ENCODE measurements around the gene MT1M.

DNA sequence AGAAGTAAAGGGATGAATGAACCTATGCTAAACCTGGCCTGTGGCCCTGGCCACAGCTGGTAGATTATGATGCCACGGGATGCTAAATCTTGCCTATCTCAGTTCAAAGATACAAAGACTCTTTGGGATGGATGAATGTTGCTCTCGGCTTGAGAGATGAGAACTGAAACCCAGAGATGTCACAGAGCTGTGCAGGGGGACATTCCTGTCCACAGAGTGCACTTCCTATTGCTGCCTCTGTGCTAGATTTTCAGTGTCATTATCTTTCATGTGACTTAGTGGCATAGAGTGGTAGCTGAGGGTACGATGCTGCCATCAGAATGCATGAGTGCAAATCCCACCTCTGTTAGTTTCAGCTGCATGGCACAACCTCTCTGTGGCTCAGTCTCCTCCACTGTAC lies 2.3 kb upstream of the MT1M start:
- TF ChIP-seq CTCF (conservative IDR thresholded peaks at IDR 0.05; ENCODE audit: low read length) (no peak), EZH2phosphoT487 (IDR thresholded peaks at IDR 0.05; ENCODE audit: borderline replicate concordance) (no peak)

All from Loucy (cell line).